Measurements from ENCODE around the gene STAG2. TPM values are rescaled to one million over a fixed set of nuclear protein-coding genes. Genes with fewer than 3 reads are reported as not detected.

STAG2 gene
- total and polyA plus RNA-seq, 2 of the 13 experiments (the other 11 are each of a cell fraction or from before 2014, with no cell fraction given) = 21.0 to 50.8 TPM

DNA sequence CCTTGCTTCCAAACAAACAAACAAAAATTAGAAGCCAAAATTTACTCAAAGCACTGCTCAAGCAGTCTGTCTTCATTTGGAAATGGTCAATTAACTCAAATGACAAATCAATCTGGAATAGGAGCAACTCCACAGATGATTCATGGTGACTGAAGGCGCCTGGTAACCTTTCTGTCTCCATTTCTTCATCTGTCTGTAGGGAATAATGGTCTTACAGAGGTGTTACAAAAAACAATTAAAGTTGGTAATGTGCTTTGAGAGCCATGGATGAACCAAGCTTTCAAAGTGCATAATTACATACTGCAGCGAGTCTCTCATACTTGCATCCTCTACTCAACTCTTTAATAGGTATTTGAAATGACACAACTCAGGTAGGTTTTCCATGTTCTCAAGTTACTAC lies 38.3 kb upstream of the STAG2 start:
- DNase-seq (ENCODE audit: low spot score) (no peak), ATAC-seq (no peak), FAIRE-seq (no peak)
- H3K9me3 ChIP-seq (ENCODE audit: low read length) = no peaks in the 10 kb centered on the region
- in situ Hi-C loops (cut with HindIII; ENCODE audit: extremely low pct_ligation_motif_present, low pct_unique_long_range_greater_than_20kb) = no loop called here
- H3K4me2 ChIP-seq (ENCODE audit: low read depth, low read length) = no peak overlapping the region
- H4K20me1 ChIP-seq (ENCODE audit: insufficient read depth, low read length) = no peaks in the 10 kb centered on the region
- no peaks in the 10 kb centered on the region for H3K36me3 ChIP-seq (replicated peaks in 1 of 2; ENCODE audit: control insufficient read depth in 1 of 2, insufficient read depth in 2 of 2, low read length in 2 of 2)
- H3K79me2 ChIP-seq (ENCODE audit: insufficient read depth, low read length) = no peaks in the 10 kb centered on the region
- TF ChIP-seq HOXA5 (CRISPR knock-in tag; IDR thresholded peaks at IDR 0.05) = no peak
- TF ChIP-seq ZIK1 (CRISPR knock-in tag; IDR thresholded peaks at IDR 0.05; ENCODE audit: borderline replicate concordance, low read depth) = no peak
- TF ChIP-seq CREM (IDR thresholded peaks at IDR 0.05) = no peak
- no peak for TF ChIP-seq CREM (CRISPR knock-in tag; IDR thresholded peaks at IDR 0.05)
- no peak for TF ChIP-seq TCF7 (IDR thresholded peaks at IDR 0.05; ENCODE audit: low read depth)
- no peak for TF ChIP-seq ZNF496 (CRISPR knock-in tag; IDR thresholded peaks at IDR 0.05; ENCODE audit: insufficient replicate concordance)
- no peak for TF ChIP-seq CBFB (CRISPR knock-in tag; IDR thresholded peaks at IDR 0.05)
- TF ChIP-seq, protein P1, sequence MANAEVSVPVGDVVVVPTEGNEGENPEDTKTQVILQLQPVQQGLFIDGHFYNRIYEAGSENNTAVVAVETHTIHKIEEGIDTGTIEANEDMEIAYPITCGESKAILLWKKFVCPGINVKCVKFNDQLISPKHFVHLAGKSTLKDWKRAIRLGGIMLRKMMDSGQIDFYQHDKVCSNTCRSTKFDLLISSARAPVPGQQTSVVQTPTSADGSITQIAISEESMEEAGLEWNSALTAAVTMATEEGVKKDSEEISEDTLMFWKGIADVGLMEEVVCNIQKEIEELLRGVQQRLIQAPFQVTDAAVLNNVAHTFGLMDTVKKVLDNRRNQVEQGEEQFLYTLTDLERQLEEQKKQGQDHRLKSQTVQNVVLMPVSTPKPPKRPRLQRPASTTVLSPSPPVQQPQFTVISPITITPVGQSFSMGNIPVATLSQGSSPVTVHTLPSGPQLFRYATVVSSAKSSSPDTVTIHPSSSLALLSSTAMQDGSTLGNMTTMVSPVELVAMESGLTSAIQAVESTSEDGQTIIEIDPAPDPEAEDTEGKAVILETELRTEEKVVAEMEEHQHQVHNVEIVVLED (CRISPR knock-in tag; IDR thresholded peaks at IDR 0.05; ENCODE audit: borderline replicate concordance) = no peak
- TF ChIP-seq, protein P2, sequence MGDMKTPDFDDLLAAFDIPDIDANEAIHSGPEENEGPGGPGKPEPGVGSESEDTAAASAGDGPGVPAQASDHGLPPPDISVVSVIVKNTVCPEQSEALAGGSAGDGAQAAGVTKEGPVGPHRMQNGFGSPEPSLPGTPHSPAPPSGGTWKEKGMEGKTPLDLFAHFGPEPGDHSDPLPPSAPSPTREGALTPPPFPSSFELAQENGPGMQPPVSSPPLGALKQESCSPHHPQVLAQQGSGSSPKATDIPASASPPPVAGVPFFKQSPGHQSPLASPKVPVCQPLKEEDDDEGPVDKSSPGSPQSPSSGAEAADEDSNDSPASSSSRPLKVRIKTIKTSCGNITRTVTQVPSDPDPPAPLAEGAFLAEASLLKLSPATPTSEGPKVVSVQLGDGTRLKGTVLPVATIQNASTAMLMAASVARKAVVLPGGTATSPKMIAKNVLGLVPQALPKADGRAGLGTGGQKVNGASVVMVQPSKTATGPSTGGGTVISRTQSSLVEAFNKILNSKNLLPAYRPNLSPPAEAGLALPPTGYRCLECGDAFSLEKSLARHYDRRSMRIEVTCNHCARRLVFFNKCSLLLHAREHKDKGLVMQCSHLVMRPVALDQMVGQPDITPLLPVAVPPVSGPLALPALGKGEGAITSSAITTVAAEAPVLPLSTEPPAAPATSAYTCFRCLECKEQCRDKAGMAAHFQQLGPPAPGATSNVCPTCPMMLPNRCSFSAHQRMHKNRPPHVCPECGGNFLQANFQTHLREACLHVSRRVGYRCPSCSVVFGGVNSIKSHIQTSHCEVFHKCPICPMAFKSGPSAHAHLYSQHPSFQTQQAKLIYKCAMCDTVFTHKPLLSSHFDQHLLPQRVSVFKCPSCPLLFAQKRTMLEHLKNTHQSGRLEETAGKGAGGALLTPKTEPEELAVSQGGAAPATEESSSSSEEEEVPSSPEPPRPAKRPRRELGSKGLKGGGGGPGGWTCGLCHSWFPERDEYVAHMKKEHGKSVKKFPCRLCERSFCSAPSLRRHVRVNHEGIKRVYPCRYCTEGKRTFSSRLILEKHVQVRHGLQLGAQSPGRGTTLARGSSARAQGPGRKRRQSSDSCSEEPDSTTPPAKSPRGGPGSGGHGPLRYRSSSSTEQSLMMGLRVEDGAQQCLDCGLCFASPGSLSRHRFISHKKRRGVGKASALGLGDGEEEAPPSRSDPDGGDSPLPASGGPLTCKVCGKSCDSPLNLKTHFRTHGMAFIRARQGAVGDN (CRISPR knock-in tag; IDR thresholded peaks at IDR 0.05) = no peak
- no peak for TF ChIP-seq KMT2B (CRISPR knock-in tag; IDR thresholded peaks at IDR 0.05)
- TF ChIP-seq ZSCAN30 (CRISPR knock-in tag; IDR thresholded peaks at IDR 0.05) = no peak
- TF ChIP-seq, protein P3, sequence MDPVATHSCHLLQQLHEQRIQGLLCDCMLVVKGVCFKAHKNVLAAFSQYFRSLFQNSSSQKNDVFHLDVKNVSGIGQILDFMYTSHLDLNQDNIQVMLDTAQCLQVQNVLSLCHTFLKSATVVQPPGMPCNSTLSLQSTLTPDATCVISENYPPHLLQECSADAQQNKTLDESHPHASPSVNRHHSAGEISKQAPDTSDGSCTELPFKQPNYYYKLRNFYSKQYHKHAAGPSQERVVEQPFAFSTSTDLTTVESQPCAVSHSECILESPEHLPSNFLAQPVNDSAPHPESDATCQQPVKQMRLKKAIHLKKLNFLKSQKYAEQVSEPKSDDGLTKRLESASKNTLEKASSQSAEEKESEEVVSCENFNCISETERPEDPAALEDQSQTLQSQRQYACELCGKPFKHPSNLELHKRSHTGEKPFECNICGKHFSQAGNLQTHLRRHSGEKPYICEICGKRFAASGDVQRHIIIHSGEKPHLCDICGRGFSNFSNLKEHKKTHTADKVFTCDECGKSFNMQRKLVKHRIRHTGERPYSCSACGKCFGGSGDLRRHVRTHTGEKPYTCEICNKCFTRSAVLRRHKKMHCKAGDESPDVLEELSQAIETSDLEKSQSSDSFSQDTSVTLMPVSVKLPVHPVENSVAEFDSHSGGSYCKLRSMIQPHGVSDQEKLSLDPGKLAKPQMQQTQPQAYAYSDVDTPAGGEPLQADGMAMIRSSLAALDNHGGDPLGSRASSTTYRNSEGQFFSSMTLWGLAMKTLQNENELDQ (CRISPR knock-in tag; IDR thresholded peaks at IDR 0.05; ENCODE audit: borderline replicate concordance) = no peak
- no peak for TF ChIP-seq HMGA1 (CRISPR knock-in tag; conservative IDR thresholded peaks at IDR 0.05)
- no peak for TF ChIP-seq ADNP (CRISPR knock-in tag; IDR thresholded peaks at IDR 0.05)
- TF ChIP-seq SNRNP70 (IDR thresholded peaks at IDR 0.05; ENCODE audit: low read depth, low read length) = no peak
- peaks cover 5% of the 10 kb centered on the region; the same call in 1 of the 2 replicates for H3K4me1 ChIP-seq (ENCODE audit: insufficient read depth, low read length)
- H3K9ac ChIP-seq (ENCODE audit: insufficient read depth, low read depth, low read length) = no peak overlapping the region
- intact Hi-C loops (cut with micrococcal nuclease; ENCODE audit: unreplicated experiment) = no loop called here
- ChIA-PET POLR2A (no interaction called here), CTCF (ENCODE audit: low intra/inter-chr PET ratio, low total read pairs) (no interaction called here)
- H3K27me3 ChIP-seq (ENCODE audit: control insufficient read depth in 1 of 2, insufficient read depth in 2 of 2, low read length in 2 of 2) = no peaks in the 10 kb centered on the region
- no peak overlapping the region for H2AFZ ChIP-seq (ENCODE audit: low read length)
- 82% methylated on average over 2 of the region's 2 CpGs for WGBS (ENCODE audit: low lambda C conversion rate)
- H3K4me3 ChIP-seq (replicated peaks in 1 of 3; ENCODE audit: insufficient read depth in 1 of 3, low read depth in 2 of 3, low read length in 3 of 3) = no peak overlapping the region
- BruUV-seq (replicated peaks) = no TSS peak
- no peak overlapping the region for H3K27ac ChIP-seq (ENCODE audit: extremely low read length, insufficient read depth, low read length)

Data from HepG2 (cell line).